ENCODE results near the gene CNTNAP5.

GRCh38 chr2:124145982-124146381 is 120.9 kb downstream of the CNTNAP5 start:
- TF ChIP-seq POLR2AphosphoS5 (IDR thresholded peaks at IDR 0.05; ENCODE audit: borderline replicate concordance, low read depth, low read length) (no peak), EZH2 (IDR thresholded peaks at IDR 0.05) (no peak), FOXP2 (optimal IDR thresholded peaks at IDR 0.05; ENCODE audit: control extremely low read depth, extremely low read length, insufficient read depth) (no peak)
